HG03066 (cell line): ENCODE results near the gene DOK5.

Experiments
- ATAC-seq: cut with Tn5 transposase; IDR thresholded peaks from one replicate; pipeline ENCODE4 v1.9.1; 2021; ENCODE audit warnings: low read depth; ENCODE audit not compliant: unreplicated experiment

The DOK5 gene

DNA sequence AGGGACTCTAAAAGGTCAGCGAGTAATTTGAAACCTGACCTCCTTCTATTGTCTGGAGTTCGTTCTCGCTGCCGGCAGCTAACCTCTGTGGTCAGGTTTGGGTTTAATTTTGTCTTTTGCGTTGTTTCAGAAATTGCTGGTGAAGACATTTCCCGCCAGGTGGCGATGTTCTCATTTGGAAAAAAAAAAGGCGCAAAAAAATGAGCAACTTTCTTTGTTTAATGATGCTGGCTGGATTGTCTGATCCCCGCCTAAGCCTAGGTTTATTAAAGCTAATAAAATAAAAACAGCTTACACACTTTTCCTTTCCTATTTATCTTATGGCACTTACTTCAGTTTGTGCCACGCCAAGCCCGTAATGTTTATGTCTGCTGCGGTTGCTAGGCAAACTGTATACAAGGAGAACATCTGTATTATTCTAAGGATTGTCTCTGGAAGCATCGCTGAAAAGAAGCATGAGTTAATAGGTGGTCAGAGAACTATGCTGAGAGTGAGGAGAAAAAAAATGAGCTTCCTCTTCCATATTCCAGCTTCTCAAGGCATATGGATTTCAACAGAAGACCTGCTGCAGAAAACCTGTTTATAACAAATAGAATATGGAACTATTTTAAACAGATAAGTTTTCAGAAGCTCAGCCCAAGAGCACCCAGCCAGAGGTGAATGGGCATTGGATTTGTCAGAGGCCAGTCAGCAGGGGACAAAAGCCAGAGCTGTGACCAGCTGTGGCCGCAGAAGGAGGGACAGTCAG is 205.7 kb downstream of the DOK5 start:
- ATAC-seq = no peak

DNA sequence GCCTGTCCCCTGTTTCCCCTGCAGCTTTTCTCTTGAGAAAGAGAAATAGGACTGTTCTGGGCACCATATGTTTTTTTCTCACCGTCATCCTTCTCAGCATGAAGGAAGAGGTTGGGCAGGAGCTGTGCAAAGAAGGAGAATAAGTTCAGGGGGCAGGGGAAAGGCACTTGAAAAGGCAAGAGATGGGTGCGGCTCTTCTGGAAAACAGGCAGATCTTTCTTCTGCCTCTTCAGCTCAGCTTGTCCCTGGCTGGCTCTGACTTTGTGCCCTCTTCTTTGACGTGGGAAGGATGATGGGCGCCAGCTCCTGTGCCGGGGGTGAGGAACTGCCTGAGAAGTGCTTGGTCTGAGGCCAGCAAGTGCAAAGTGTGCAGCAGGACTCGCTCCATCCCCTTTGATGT is 206.5 kb downstream of the DOK5 start:
- ATAC-seq = no peak

GRCh38 chr20:54688476-54688875 is 213.1 kb downstream of the DOK5 start:
- no peak for ATAC-seq

DNA sequence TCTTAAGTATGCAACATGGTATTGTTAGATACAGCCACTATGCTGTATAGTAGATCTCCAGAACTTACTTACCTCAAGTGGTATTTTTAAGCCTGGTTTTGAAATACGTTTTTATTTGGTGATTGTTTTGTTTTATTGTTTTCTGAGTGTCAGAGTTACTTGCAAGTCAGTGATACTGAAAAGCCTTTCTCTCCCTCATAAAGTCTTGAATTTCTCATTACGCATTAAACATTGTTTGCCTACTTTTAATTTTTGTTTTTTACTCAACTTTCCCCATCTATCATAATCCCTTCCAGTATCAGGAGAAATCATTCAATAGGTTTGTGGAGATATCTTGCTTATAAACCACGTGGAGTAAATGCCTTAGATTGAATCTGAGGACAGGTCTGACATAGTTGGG is 214.9 kb downstream of the DOK5 start:
- no peak for ATAC-seq

- ATAC-seq = no peak
Measured at GRCh38 chr20:54691327-54691726, 215.9 kb downstream of the DOK5 start.

DNA sequence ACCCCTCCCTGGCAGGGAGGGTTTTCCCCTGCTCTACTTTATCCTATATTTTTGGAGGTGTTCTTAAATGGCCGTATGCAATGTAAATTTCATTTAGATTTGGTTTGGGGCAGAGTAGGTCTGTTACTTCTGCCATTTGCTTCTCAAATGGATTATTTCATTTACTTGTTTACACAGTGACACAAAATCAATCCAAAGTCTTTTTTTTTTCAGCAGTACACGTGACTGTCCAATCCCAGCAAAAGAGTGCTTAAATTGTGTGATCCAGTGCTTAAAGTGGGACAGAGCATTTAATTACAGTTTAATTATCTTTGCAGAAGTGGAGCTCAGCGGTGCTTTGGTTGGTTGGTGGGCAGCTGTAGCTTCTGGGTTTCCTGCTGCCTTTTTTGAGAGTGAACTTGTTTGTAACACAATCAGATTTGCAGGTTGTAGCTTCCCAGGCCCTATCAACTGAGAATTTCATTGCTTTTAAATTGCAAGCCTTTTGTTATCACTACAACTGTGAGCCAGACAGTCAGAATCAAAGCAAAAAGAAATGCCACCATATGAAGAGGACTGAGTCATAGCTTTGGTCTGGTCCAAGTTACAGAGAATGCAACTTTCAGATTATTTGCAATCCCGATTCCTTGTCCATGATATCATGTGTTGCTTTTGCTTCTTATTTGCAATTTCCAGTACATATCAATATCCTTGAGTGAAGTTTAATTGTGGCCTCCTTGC is 216.9 kb downstream of the DOK5 start:
- no peak for ATAC-seq

- ATAC-seq = no peak
Measured at GRCh38 chr20:54694516-54694915, 219.1 kb downstream of the DOK5 start.

- no peak for ATAC-seq
Measured at GRCh38 chr20:54698373-54698772, 223.0 kb downstream of the DOK5 start.
